ENCODE measurements around the gene TNFAIP8L1. TPM values are rescaled to one million over a fixed set of nuclear protein-coding genes. Genes with fewer than 3 reads are reported as not detected.
"Not testable (repeated sequence)": the region's sequence is repeated elsewhere in the genome, so short reads cannot be mapped to it uniquely, and the experiment has no call there.

Gene TNFAIP8L1
- total RNA-seq, 1 experiment from 2014 or later = 17.8 TPM

- Histone ChIP-seq H3K36me3 (ENCODE audit: low read depth) (no peaks in the 10 kb centered on the region), H3K4me2 (no peak overlapping the region), H3K4me1 (replicated peaks; ENCODE audit: insufficient read depth) (no peaks in the 10 kb centered on the region), H4K20me1 (ENCODE audit: insufficient read depth) (no peaks in the 10 kb centered on the region), H3K27ac (no peak overlapping the region), H3F3A (ENCODE audit: insufficient read depth, low read depth) (no peaks in the 10 kb centered on the region), H3K9me3 (ENCODE audit: insufficient read depth, low read depth) (no peaks in the 10 kb centered on the region), H3K9me2 (ENCODE audit: insufficient read depth) (no peaks in the 10 kb centered on the region), H2AFZ (no peak overlapping the region), H3K4me3 (no peak overlapping the region), H3K79me2 (ENCODE audit: low read depth) (no peaks in the 10 kb centered on the region), H3K27me3 (ENCODE audit: insufficient read depth, low read depth) (no peaks in the 10 kb centered on the region)
- ChIA-PET CTCF (no interaction called here), POLR2A (ENCODE audit: unreplicated experiment) (no interaction called here)
- no peak for DNase-seq
- BruUV-seq (replicated peaks) = no TSS peak
- TF ChIP-seq EZH2 (IDR thresholded peaks at IDR 0.05; ENCODE audit: low read depth) = no peak
- TF ChIP-seq CTCF (conservative IDR thresholded peaks at IDR 0.05) = peak; percentile 44
- intact Hi-C loops (cut with micrococcal nuclease; ENCODE audit: unreplicated experiment) = no loop called here
These were observed 37.8 kb downstream of the TNFAIP8L1 start for GRCh38 chr19:4676955-4677731.

- ChIA-PET CTCF (interaction anchor here (0.7 kb wide), 1 partner anchor 10 kb away, joined by 3 read pairs; no protein-coding TSS in a partner anchor), POLR2A (ENCODE audit: unreplicated experiment) (no interaction called here)
- intact Hi-C loops (cut with micrococcal nuclease; ENCODE audit: unreplicated experiment) = no loop called here
- Histone ChIP-seq H3K9me2 (ENCODE audit: insufficient read depth) (no peaks in the 10 kb centered on the region), H3F3A (ENCODE audit: insufficient read depth, low read depth) (no peaks in the 10 kb centered on the region), H3K27me3 (ENCODE audit: insufficient read depth, low read depth) (no peaks in the 10 kb centered on the region), H3K4me2 (no peak overlapping the region), H3K36me3 (ENCODE audit: low read depth) (no peaks in the 10 kb centered on the region), H3K4me1 (replicated peaks; ENCODE audit: insufficient read depth) (no peaks in the 10 kb centered on the region), H4K20me1 (ENCODE audit: insufficient read depth) (no peaks in the 10 kb centered on the region), H2AFZ (no peak overlapping the region), H3K9me3 (ENCODE audit: insufficient read depth, low read depth) (no peaks in the 10 kb centered on the region), H3K4me3 (no peak overlapping the region), H3K27ac (no peak overlapping the region), H3K79me2 (ENCODE audit: low read depth) (no peaks in the 10 kb centered on the region)
- TF ChIP-seq CTCF (conservative IDR thresholded peaks at IDR 0.05) (no peak), EZH2 (IDR thresholded peaks at IDR 0.05; ENCODE audit: low read depth) (no peak)
- no peak for DNase-seq
- no TSS peak for BruUV-seq (replicated peaks)
These were observed 39.8 kb downstream of the TNFAIP8L1 start for GRCh38 chr19:4678881-4679790.

- BruUV-seq (replicated peaks) = not testable (repeated sequence)
These were observed 40.7 kb downstream of the TNFAIP8L1 start for GRCh38 chr19:4680021-4680420.

More at GRCh38 chr19:4680021-4680420, 40.7 kb downstream of the TNFAIP8L1 start:
- H3K36me3 ChIP-seq (ENCODE audit: low read depth); H3K9me2 ChIP-seq (ENCODE audit: insufficient read depth); intact Hi-C loops (cut with micrococcal nuclease; ENCODE audit: unreplicated experiment); POLR2A ChIA-PET (ENCODE audit: unreplicated experiment); H3K4me2 ChIP-seq; H2AFZ ChIP-seq; H3K4me3 ChIP-seq; H3F3A ChIP-seq (ENCODE audit: insufficient read depth, low read depth); DNase-seq; H3K4me1 ChIP-seq (replicated peaks; ENCODE audit: insufficient read depth); H3K79me2 ChIP-seq (ENCODE audit: low read depth); H3K27ac ChIP-seq; H3K9me3 ChIP-seq (ENCODE audit: insufficient read depth, low read depth); H4K20me1 ChIP-seq (ENCODE audit: insufficient read depth); H3K27me3 ChIP-seq (ENCODE audit: insufficient read depth, low read depth); CTCF ChIA-PET: not testable (repeated sequence)
